NCI-H1105 (cell line): ENCODE measurements around the gene TRPM2.
"Not testable (repeated sequence)": the region's sequence is repeated elsewhere in the genome, so short reads cannot be mapped to it uniquely, and the experiment has no call there.

Experiments
- DNase-seq: peaks from one replicate; lab custom pipeline; 2025; lab: John Stamatoyannopoulos, UW

The TRPM2 gene

GRCh38 chr21:44335266-44336059, 18.0 kb upstream of the TRPM2 start:
- DNase-seq = no peak

DNA sequence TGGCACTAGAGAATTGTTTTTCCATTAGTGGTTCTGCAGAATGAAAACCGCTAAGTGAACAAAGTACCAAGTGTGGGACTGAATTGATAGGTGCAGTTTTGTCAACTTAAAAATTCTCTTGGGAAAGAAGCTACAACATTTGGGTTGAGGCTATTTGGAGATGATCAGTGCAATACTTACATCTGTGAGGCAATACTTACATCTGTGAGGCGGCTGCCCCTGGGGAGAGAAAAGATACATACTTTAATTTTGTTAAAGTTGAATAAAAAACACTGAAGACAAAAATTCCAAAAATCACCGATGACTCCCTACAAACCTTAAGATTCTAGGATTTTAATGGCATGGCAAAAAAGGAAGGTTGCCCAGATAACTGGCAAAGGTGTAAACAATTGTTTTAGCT, 16.0 kb upstream of the TRPM2 start:
- no peak for DNase-seq

DNA sequence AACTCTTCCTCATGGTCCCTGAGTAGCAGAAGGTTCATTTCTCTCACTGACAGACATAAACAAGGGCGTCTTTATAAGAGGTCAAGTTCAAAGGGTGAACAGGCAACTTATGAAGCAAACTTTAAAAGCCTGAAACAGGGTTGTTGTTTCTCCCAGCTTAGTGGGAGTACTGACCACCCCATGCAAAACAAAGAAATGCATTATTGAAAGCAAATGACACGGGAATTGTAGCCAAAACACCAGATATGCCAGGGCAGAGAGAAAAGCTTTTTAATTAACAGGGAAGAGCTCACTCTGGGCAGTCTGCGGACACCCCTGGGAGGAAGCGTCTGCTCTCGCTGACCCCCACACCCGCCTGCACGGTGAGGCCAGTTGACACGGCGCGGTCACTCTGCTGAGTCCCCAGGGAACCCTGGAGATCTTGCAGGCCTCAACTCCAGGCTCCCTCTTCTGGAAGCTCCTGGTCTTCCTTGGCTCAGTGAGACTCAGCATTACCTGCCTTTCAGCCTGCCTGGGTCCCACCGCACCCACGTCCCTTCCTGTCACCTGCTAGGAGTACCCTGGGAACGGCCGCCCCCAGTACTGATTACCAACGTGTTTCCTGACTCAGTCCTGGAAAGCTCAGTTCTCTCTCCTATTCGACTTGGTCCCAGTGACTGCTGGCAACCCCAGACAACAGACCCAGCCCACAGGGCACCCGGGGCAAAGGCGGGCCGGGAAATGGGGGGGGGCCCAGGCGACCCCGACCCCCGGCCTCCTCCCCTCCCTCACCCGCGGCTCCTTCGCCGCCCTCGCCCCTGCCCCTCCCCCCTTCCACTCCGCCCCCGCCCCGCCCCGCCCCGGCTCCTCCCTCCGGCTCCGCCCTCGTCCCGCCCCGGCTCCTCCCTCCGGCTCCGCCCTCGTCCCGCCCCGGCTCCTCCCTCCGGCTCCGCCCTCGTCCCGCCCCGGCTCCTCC, 15.2 kb upstream of the TRPM2 start:
- peak; percentile 45 for DNase-seq

GRCh38 chr21:44338971-44339910, 14.2 kb upstream of the TRPM2 start, which contains the start of gene CFAP410:
CFAP410 (minus strand) TSS chr21:44339390; CDS start chr21:44339194, 196 bp downstream.
- peak; percentile 94 for DNase-seq

GRCh38 chr21:44341726-44342458, 11.5 kb upstream of the TRPM2 start:
- DNase-seq = not testable (repeated sequence)

- not testable (repeated sequence) for DNase-seq
Measured at GRCh38 chr21:44342981-44343380, 10.4 kb upstream of the TRPM2 start.

GRCh38 chr21:44344541-44345183, 8.8 kb upstream of the TRPM2 start:
- no peak for DNase-seq

- DNase-seq = no peak
Measured at GRCh38 chr21:44345495-44345894, 7.9 kb upstream of the TRPM2 start.

DNA sequence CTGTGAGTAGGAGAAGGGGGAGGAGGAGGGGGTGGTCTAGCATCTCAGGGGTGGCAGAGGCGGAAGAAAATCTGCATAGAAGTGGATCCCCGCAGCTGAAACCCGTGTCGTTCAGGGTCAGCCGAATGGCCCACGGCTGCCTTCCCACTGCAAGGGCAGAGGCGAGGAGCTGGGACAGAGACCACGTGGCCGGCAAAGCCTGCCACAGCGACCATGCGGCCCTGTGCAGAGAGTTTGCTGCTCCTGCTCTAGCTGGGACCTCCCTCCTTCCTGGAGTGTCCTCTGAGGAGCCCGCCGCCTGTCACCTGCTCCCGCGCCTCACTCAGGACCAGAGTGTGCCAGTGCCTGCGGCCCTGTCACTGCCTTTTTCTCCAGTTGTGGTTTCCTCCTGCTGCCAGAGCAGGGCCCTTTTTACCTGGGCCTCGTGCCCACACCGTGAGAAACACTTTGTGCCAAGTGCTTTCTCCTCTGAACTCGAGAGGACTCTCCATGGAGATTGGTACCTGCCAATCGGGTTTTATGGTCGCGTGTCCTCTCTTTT, 5.4 kb upstream of the TRPM2 start:
- peak; percentile 78 for DNase-seq

DNA sequence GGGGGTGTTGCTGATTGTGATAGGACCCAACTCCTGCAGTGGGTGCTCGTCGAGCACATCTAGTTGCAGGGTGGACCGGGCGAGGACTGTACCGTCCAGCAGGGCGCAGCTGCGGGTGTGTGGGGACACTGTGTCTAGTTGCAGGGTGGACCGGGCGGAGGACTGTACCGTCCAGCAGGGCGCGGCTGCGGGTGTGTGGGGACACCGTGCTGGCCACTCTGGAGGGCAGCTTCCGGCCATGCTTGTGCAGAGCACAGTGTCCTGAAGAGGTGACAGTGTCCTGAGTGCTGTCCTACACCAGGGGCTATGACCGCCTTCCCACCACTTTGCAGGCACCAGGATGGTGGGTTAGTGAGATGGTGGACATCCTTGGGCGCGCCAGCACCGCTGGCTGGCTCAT, 4.6 kb upstream of the TRPM2 start:
- no peak for DNase-seq

GRCh38 chr21:44349416-44349846, 4.0 kb upstream of the TRPM2 start:
- DNase-seq = no peak

- DNase-seq = no peak
Measured at GRCh38 chr21:44349847-44350772, 3.3 kb upstream of the TRPM2 start.

GRCh38 chr21:44350773-44351481, 2.5 kb upstream of the TRPM2 start:
- DNase-seq = no peak

GRCh38 chr21:44351535-44352252, 1.7 kb upstream of the TRPM2 start:
- no peak for DNase-seq

GRCh38 chr21:44352253-44352860, 1.1 kb upstream of the TRPM2 start:
- DNase-seq = no peak

GRCh38 chr21:44354001-44354405, 582 bp downstream of the TRPM2 start:
- DNase-seq = no peak
